ENCODE measurements around the gene SIPA1L2. TPM values are rescaled to one million over a fixed set of nuclear protein-coding genes. Genes with fewer than 3 reads are reported as not detected.

Gene SIPA1L2
- total RNA-seq, 1 donor from 2014 or later: 14.9 TPM

GRCh38 chr1:232625319-232625868 lies 4.5 kb downstream of the SIPA1L2 start:
- Mint-ChIP-seq H3K4me1 (ENCODE audit: low read depth, unreplicated experiment) (peaks cover 24% of the 10 kb centered on the region), H3K36me3 (ENCODE audit: low read depth, unreplicated experiment) (no peaks in the 10 kb centered on the region), H3K27me3 (ENCODE audit: low read depth, unreplicated experiment) (no peaks in the 10 kb centered on the region), H3K4me3 (ENCODE audit: unreplicated experiment) (no peak overlapping the region), H3K9me3 (ENCODE audit: unreplicated experiment) (no peaks in the 10 kb centered on the region), H3K27ac (ENCODE audit: unreplicated experiment) (no peak overlapping the region)
- Histone ChIP-seq H3K9me3 (ENCODE audit: insufficient read depth, low read depth, low read length) (no peaks in the 10 kb centered on the region), H2AFZ (ENCODE audit: low read depth, low read length) (no peak overlapping the region), H3K36me3 (ENCODE audit: insufficient read depth, low read length) (no peaks in the 10 kb centered on the region), H3K27me3 (ENCODE audit: insufficient read depth, low read length) (no peaks in the 10 kb centered on the region), H3K4me2 (ENCODE audit: low read length) (no peak overlapping the region), H4K20me1 (ENCODE audit: insufficient read depth, low read length) (peaks cover 21% of the 10 kb centered on the region), H3K27ac (ENCODE audit: low read depth, low read length) (no peak overlapping the region), H3K4me1 (ENCODE audit: insufficient read depth, low read length) (peaks cover 2% of the 10 kb centered on the region), H3K79me2 (ENCODE audit: insufficient read depth, low read length) (peaks cover 55% of the 10 kb centered on the region), H3K9ac (ENCODE audit: low read length) (no peak overlapping the region), H3K4me3 (ENCODE audit: insufficient read depth, low read depth, low read length) (no peak overlapping the region)
- no peak for DNase-seq (ENCODE audit: low read depth)
- no peak for FAIRE-seq
- TF ChIP-seq EZH2 (IDR thresholded peaks at IDR 0.05; ENCODE audit: insufficient read depth, low read length) (no peak), CTCF (IDR thresholded peaks at IDR 0.05; ENCODE audit: insufficient read depth, low read depth, low read length) (no peak)

- FAIRE-seq (no peak), DNase-seq (ENCODE audit: low read depth) (peak; percentile 12)
- Mint-ChIP-seq H3K36me3 (ENCODE audit: low read depth, unreplicated experiment) (no peaks in the 10 kb centered on the region), H3K9me3 (ENCODE audit: unreplicated experiment) (no peaks in the 10 kb centered on the region), H3K4me1 (ENCODE audit: low read depth, unreplicated experiment) (peaks cover 28% of the 10 kb centered on the region), H3K27me3 (ENCODE audit: low read depth, unreplicated experiment) (no peaks in the 10 kb centered on the region), H3K27ac (ENCODE audit: unreplicated experiment) (no peak overlapping the region), H3K4me3 (ENCODE audit: unreplicated experiment) (no peak overlapping the region)
- H3K36me3 ChIP-seq (ENCODE audit: insufficient read depth, low read length): no peaks in the 10 kb centered on the region
- no peak overlapping the region for H2AFZ ChIP-seq (ENCODE audit: low read depth, low read length)
- TF ChIP-seq EZH2 (IDR thresholded peaks at IDR 0.05; ENCODE audit: insufficient read depth, low read length): no peak
- TF ChIP-seq CTCF (IDR thresholded peaks at IDR 0.05; ENCODE audit: insufficient read depth, low read depth, low read length): no peak
- H3K4me1 ChIP-seq (ENCODE audit: insufficient read depth, low read length): peaks cover 6% of the 10 kb centered on the region
- no peak overlapping the region for H3K27ac ChIP-seq (ENCODE audit: low read depth, low read length)
- H3K9me3 ChIP-seq (ENCODE audit: insufficient read depth, low read depth, low read length): no peaks in the 10 kb centered on the region
- no peak overlapping the region for H3K9ac ChIP-seq (ENCODE audit: low read length)
- no peak overlapping the region for H3K4me3 ChIP-seq (ENCODE audit: insufficient read depth, low read depth, low read length)
- H3K27me3 ChIP-seq (ENCODE audit: insufficient read depth, low read length): no peaks in the 10 kb centered on the region
- H3K79me2 ChIP-seq (ENCODE audit: insufficient read depth, low read length): peaks cover 55% of the 10 kb centered on the region
- H4K20me1 ChIP-seq (ENCODE audit: insufficient read depth, low read length): peaks cover 25% of the 10 kb centered on the region
- H3K4me2 ChIP-seq (ENCODE audit: low read length): no peak overlapping the region
These were observed 5.2 kb downstream of the SIPA1L2 start for GRCh38 chr1:232624546-232625281.

DNA sequence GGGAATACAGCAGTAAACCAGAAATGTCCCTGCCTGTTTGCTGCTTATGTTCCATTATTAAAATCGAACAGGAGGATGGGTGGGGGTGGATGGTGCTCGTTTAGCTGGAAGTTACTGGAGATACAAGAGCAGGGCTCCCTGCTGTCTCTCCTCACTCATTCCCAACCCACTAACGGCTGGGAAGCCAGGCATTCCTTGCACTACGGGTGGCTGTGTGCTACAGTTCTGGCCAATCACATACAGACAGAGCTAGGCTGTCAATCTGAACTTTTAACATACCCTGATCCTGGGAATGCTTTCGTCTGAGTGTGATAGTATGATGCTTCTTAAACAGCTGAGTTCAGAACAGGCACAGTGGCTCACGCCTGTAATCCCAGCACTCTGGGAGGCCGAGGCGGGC lies 7.0 kb downstream of the SIPA1L2 start:
- H3K4me1 ChIP-seq (ENCODE audit: insufficient read depth, low read length): peaks cover 6% of the 10 kb centered on the region
- TF ChIP-seq EZH2 (IDR thresholded peaks at IDR 0.05; ENCODE audit: insufficient read depth, low read length) (no peak), CTCF (IDR thresholded peaks at IDR 0.05; ENCODE audit: insufficient read depth, low read depth, low read length) (no peak)
- H3K27ac Mint-ChIP-seq (ENCODE audit: unreplicated experiment): peak overlapping the region; percentile 58
- H3K27me3 Mint-ChIP-seq (ENCODE audit: low read depth, unreplicated experiment): no peaks in the 10 kb centered on the region
- H3K9ac ChIP-seq (ENCODE audit: low read length): no peak overlapping the region
- H2AFZ ChIP-seq (ENCODE audit: low read depth, low read length): no peak overlapping the region
- H3K9me3 ChIP-seq (ENCODE audit: insufficient read depth, low read depth, low read length): no peaks in the 10 kb centered on the region
- DNase-seq (ENCODE audit: low read depth): no peak
- H4K20me1 ChIP-seq (ENCODE audit: insufficient read depth, low read length): peaks cover 25% of the 10 kb centered on the region
- peaks cover 25% of the 10 kb centered on the region for H3K4me1 Mint-ChIP-seq (ENCODE audit: low read depth, unreplicated experiment)
- H3K9me3 Mint-ChIP-seq (ENCODE audit: unreplicated experiment): no peaks in the 10 kb centered on the region
- no peaks in the 10 kb centered on the region for H3K27me3 ChIP-seq (ENCODE audit: insufficient read depth, low read length)
- H3K36me3 Mint-ChIP-seq (ENCODE audit: low read depth, unreplicated experiment): no peaks in the 10 kb centered on the region
- H3K4me2 ChIP-seq (ENCODE audit: low read length): no peak overlapping the region
- H3K36me3 ChIP-seq (ENCODE audit: insufficient read depth, low read length): no peaks in the 10 kb centered on the region
- H3K4me3 Mint-ChIP-seq (ENCODE audit: unreplicated experiment): no peak overlapping the region
- no peak overlapping the region for H3K4me3 ChIP-seq (ENCODE audit: insufficient read depth, low read depth, low read length)
- peaks cover 55% of the 10 kb centered on the region for H3K79me2 ChIP-seq (ENCODE audit: insufficient read depth, low read length)
- no peak overlapping the region for H3K27ac ChIP-seq (ENCODE audit: low read depth, low read length)
- no peak for FAIRE-seq
